Astrocyte (in vitro differentiated cells and primary cell): Measurements from ENCODE around the gene PLPPR3. TPM values are rescaled to one million over a fixed set of nuclear protein-coding genes. Genes with fewer than 3 reads are reported as not detected.
"Not testable (repeated sequence)": the region's sequence is repeated elsewhere in the genome, so short reads cannot be mapped to it uniquely, and the experiment has no call there.

Experiments used
- DNase-seq: peaks from one replicate; pipeline ENCODE4 v3.0.0-alpha.2; 2010; ENCODE audit warnings: low read depth
- FAIRE-seq: peaks from 2 replicates; lab custom pipeline; 2011; peaks lifted over from hg19 to GRCh38; lab: Jason Lieb, UNC
- H2AFZ ChIP-seq: 2 replicates; pipeline ENCODE4 v1.6.0; 2012; ENCODE audit warnings: low read depth, low read length, inconsistent platforms
- H3K27ac ChIP-seq: 2 replicates; pipeline ENCODE4 v1.5.1; 2011; ENCODE audit warnings: low read depth, low read length, inconsistent platforms
- H3K27me3 ChIP-seq: 2 replicates; pipeline ENCODE4 v1.6.0; 2011; ENCODE audit warnings: low read length, inconsistent platforms; ENCODE audit not compliant: insufficient read depth
- H3K36me3 ChIP-seq: 2 replicates; pipeline ENCODE4 v1.5.1; 2011; ENCODE audit warnings: low read length, inconsistent platforms; ENCODE audit not compliant: insufficient read depth
- H3K4me1 ChIP-seq: 2 replicates; pipeline ENCODE4 v1.5.1; 2011; ENCODE audit warnings: low read length, inconsistent platforms; ENCODE audit not compliant: insufficient read depth
- H3K4me2 ChIP-seq: 2 replicates; pipeline ENCODE4 v1.6.0; 2012; ENCODE audit warnings: low read length, inconsistent platforms
- H3K4me3 ChIP-seq: 2 replicates; pipeline ENCODE4 v1.5.1; 2011; ENCODE audit warnings: low read depth, mild to moderate bottlenecking, low read length, inconsistent platforms; ENCODE audit not compliant: insufficient read depth
- H3K79me2 ChIP-seq: 2 replicates; pipeline ENCODE4 v1.6.0; 2012; ENCODE audit warnings: mild to moderate bottlenecking, low read length, inconsistent platforms; ENCODE audit not compliant: insufficient read depth
- H3K9ac ChIP-seq: 2 replicates; pipeline ENCODE4 v1.6.0; 2012; ENCODE audit warnings: mild to moderate bottlenecking, low read length, inconsistent platforms
- H3K9me3 ChIP-seq: 2 replicates; pipeline ENCODE4 v1.5.1; 2012; ENCODE audit warnings: low read depth, mild to moderate bottlenecking, low read length, inconsistent platforms; ENCODE audit not compliant: insufficient read depth
- H4K20me1 ChIP-seq: 2 replicates; pipeline ENCODE4 v1.6.0; 2012; ENCODE audit warnings: low read length, inconsistent platforms; ENCODE audit not compliant: insufficient read depth
- H3K27ac Mint-ChIP-seq: one replicate; pipeline ENCODE4 v1.8.0; 2021; ENCODE audit warnings: mild to moderate bottlenecking, mixed read lengths; ENCODE audit not compliant: unreplicated experiment
- H3K27me3 Mint-ChIP-seq: one replicate; pipeline ENCODE4 v1.8.0; 2021; ENCODE audit warnings: low read depth, mixed read lengths; ENCODE audit not compliant: unreplicated experiment
- H3K36me3 Mint-ChIP-seq: one replicate; pipeline ENCODE4 v1.8.0; 2021; ENCODE audit warnings: low read depth, mixed read lengths; ENCODE audit not compliant: unreplicated experiment
- H3K4me1 Mint-ChIP-seq: one replicate; pipeline ENCODE4 v1.8.0; 2021; ENCODE audit warnings: low read depth, mixed read lengths; ENCODE audit not compliant: unreplicated experiment
- H3K4me3 Mint-ChIP-seq: one replicate; pipeline ENCODE4 v1.8.0; 2021; ENCODE audit warnings: mild to moderate bottlenecking, moderate library complexity, mixed read lengths; ENCODE audit not compliant: unreplicated experiment
- H3K9me3 Mint-ChIP-seq: one replicate; pipeline ENCODE4 v1.8.0; 2021; ENCODE audit warnings: mild to moderate bottlenecking, mixed read lengths; ENCODE audit not compliant: unreplicated experiment
- EZH2 ChIP-seq: IDR thresholded peaks from 2 replicates; pipeline ENCODE4 v1.6.1; 2012; ENCODE audit warnings: mild to moderate bottlenecking, low read length, inconsistent platforms; ENCODE audit not compliant: insufficient read depth
- total RNA-seq: library from RNA; stranded (reverse); gene quantifications from 2 replicates; pipeline ENCODE4 v1.2.1, GENCODE V29; 2021
- TF ChIP-seq, protein P1 (sequence below): IDR thresholded peaks from 2 replicates; pipeline ENCODE4 v1.5.1; 2011; ENCODE audit warnings: low read depth, mild to moderate bottlenecking, inconsistent platforms, low read length, moderate library complexity; ENCODE audit not compliant: insufficient read depth

Gene PLPPR3
- total RNA-seq, 1 donor from 2014 or later: 36.5 TPM

DNA sequence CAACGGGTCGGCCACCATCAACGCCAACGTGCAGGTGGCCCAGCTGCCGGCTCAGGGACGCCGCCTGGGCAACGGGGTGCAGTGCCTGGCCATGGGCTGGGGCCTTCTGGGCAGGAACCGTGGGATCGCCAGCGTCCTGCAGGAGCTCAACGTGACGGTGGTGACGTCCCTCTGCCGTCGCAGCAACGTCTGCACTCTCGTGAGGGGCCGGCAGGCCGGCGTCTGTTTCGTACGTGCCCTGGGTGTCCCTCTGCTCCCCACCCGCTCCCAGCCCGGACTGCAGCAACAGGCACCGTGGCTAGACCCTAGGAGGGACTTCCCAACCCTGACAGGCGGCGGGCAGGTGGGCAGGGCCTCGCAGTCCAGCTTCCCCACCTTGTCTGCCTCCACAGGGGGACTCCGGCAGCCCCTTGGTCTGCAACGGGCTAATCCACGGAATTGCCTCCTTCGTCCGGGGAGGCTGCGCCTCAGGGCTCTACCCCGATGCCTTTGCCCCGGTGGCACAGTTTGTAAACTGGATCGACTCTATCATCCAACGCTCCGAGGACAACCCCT, 33.9 kb upstream of the PLPPR3 start:
- no peaks in the 10 kb centered on the region for H3K79me2 ChIP-seq
- no peaks in the 10 kb centered on the region for H3K4me1 ChIP-seq
- H4K20me1 ChIP-seq: no peaks in the 10 kb centered on the region
- no peak overlapping the region for H3K9ac ChIP-seq
- no peak overlapping the region for H3K4me3 Mint-ChIP-seq
- H3K9me3 ChIP-seq: no peaks in the 10 kb centered on the region
- peaks cover 3% of the 10 kb centered on the region for H3K27me3 ChIP-seq
- no peak overlapping the region for H3K27ac Mint-ChIP-seq
- TF ChIP-seq EZH2: no peak
- TF ChIP-seq, protein P1, sequence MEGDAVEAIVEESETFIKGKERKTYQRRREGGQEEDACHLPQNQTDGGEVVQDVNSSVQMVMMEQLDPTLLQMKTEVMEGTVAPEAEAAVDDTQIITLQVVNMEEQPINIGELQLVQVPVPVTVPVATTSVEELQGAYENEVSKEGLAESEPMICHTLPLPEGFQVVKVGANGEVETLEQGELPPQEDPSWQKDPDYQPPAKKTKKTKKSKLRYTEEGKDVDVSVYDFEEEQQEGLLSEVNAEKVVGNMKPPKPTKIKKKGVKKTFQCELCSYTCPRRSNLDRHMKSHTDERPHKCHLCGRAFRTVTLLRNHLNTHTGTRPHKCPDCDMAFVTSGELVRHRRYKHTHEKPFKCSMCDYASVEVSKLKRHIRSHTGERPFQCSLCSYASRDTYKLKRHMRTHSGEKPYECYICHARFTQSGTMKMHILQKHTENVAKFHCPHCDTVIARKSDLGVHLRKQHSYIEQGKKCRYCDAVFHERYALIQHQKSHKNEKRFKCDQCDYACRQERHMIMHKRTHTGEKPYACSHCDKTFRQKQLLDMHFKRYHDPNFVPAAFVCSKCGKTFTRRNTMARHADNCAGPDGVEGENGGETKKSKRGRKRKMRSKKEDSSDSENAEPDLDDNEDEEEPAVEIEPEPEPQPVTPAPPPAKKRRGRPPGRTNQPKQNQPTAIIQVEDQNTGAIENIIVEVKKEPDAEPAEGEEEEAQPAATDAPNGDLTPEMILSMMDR: no peak
- H3K4me1 Mint-ChIP-seq: no peaks in the 10 kb centered on the region
- H3K9me3 Mint-ChIP-seq: no peaks in the 10 kb centered on the region
- DNase-seq (no peak), FAIRE-seq (no peak)
- no peaks in the 10 kb centered on the region for H3K36me3 Mint-ChIP-seq
- H3K4me2 ChIP-seq: no peak overlapping the region
- no peaks in the 10 kb centered on the region for H3K36me3 ChIP-seq
- H3K27ac ChIP-seq: no peak overlapping the region
- peaks cover 13% of the 10 kb centered on the region for H3K27me3 Mint-ChIP-seq
- no peak overlapping the region for H2AFZ ChIP-seq
- no peak overlapping the region for H3K4me3 ChIP-seq

- Histone ChIP-seq H3K27me3 (peaks cover 3% of the 10 kb centered on the region), H3K4me1 (no peaks in the 10 kb centered on the region)
Observed at GRCh38 chr19:855142-855541, 33.4 kb upstream of the PLPPR3 start.

DNA sequence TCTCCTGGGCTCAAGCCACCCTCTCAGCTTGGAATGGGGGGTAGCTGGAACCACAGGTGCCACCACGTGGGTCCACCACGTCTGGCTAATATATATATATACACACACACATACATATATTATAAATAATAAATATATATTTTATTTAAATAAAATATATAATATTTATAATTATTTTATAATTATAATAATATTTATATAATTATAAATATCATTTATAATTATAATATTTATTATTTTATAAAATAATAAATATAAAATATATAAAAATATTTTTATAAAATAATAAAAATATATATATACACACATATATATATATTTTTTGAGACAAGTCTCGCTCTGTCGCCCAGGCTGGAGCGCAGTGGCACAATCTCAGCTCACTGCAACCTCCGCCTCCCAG, 32.8 kb upstream of the PLPPR3 start:
- Mint-ChIP-seq H3K27ac (no peak overlapping the region), H3K4me3 (no peak overlapping the region), H3K36me3 (no peaks in the 10 kb centered on the region), H3K9me3 (no peaks in the 10 kb centered on the region), H3K4me1 (no peaks in the 10 kb centered on the region), H3K27me3 (peaks cover 10% of the 10 kb centered on the region)
- TF ChIP-seq, protein P1: no peak
- no peak for TF ChIP-seq EZH2
- no peak for DNase-seq
- H3K4me1 ChIP-seq: no peaks in the 10 kb centered on the region
- no peaks in the 10 kb centered on the region for H4K20me1 ChIP-seq
- no peaks in the 10 kb centered on the region for H3K36me3 ChIP-seq
- no peak overlapping the region for H2AFZ ChIP-seq
- H3K4me2 ChIP-seq: no peak overlapping the region
- H3K27ac ChIP-seq: no peak overlapping the region
- no peak for FAIRE-seq
- H3K9ac ChIP-seq: no peak overlapping the region
- no peaks in the 10 kb centered on the region for H3K27me3 ChIP-seq
- no peaks in the 10 kb centered on the region for H3K79me2 ChIP-seq
- no peaks in the 10 kb centered on the region for H3K9me3 ChIP-seq
- no peak overlapping the region for H3K4me3 ChIP-seq

More at GRCh38 chr19:855142-855541, 33.4 kb upstream of the PLPPR3 start:
- Mint-ChIP-seq H3K27me3 (peaks cover 15% of the 10 kb centered on the region), H3K4me1 (no peaks in the 10 kb centered on the region), H3K36me3 (no peaks in the 10 kb centered on the region), H3K4me3 (no peak overlapping the region), H3K9me3 (no peaks in the 10 kb centered on the region), H3K27ac (no peak overlapping the region)
- Histone ChIP-seq H3K27ac (no peak overlapping the region), H3K4me2 (no peak overlapping the region), H3K9me3 (no peaks in the 10 kb centered on the region), H3K79me2 (no peaks in the 10 kb centered on the region), H3K9ac (no peak overlapping the region), H2AFZ (no peak overlapping the region), H3K36me3 (no peaks in the 10 kb centered on the region), H3K4me3 (no peak overlapping the region), H4K20me1 (no peaks in the 10 kb centered on the region)
- FAIRE-seq (no peak), DNase-seq (no peak)
- TF ChIP-seq, protein P1: no peak
- TF ChIP-seq EZH2: no peak

GRCh38 chr19:853614-854220, 32.0 kb upstream of the PLPPR3 start:
- H3K79me2 ChIP-seq, DNase-seq, H3K4me3 Mint-ChIP-seq, H2AFZ ChIP-seq, H3K9ac ChIP-seq, H3K9me3 ChIP-seq, H3K27ac Mint-ChIP-seq, H3K9me3 Mint-ChIP-seq, H3K27me3 ChIP-seq, FAIRE-seq, H3K4me2 ChIP-seq, H3K36me3 ChIP-seq, H3K36me3 Mint-ChIP-seq, H3K4me1 ChIP-seq, H3K27ac ChIP-seq, H3K4me1 Mint-ChIP-seq, H3K4me3 ChIP-seq, H4K20me1 ChIP-seq: not testable (repeated sequence)
- H3K27me3 Mint-ChIP-seq: peaks cover 10% of the 10 kb centered on the region
